NT2/D1 (cell line): ENCODE data around the gene AKAP13.

Experiments
- SUZ12 ChIP-seq: IDR thresholded peaks from 2 replicates; pipeline ENCODE4 v1.6.1; 2011; ENCODE audit not compliant: insufficient read length, insufficient read depth; ENCODE audit errors: extremely low read depth
- YY1 ChIP-seq: IDR thresholded peaks from 2 replicates; pipeline ENCODE4 v1.6.1; 2011; ENCODE audit not compliant: insufficient read length, insufficient read depth
- ZNF274 ChIP-seq: IDR thresholded peaks from 2 replicates; pipeline ENCODE4 v1.6.1; 2011; ENCODE audit warnings: mild to moderate bottlenecking, low read depth, low read length

DNA sequence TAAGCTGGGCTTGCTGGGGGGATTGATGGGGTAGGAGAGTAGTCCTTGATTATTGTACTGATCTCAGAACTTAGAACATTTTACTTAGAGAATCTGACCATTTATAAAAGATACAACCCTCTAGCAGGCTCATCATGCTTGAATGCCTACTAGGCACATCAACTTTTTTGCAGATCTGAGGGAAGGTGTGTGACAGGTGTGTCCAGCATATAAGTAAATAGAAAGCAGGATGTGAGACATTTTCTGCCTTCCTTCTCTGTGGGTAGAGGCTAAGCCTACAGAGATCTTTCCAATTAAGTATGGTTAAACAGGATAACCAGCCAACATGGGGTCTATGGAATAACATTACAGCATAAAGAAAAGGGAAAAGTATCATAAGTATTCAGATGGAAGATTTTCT is 159.1 kb downstream of the AKAP13 start:
- TF ChIP-seq YY1 (no peak), ZNF274 (no peak), SUZ12 (no peak)
